Thyroid gland (tissue), 4 donors: ENCODE results near the gene FAM9A.

ENCODE experiments used
- POLR2A ChIP-seq, 2 donors: fragments of 450-650 bp; IDR thresholded peaks; one replicate each; pipeline ENCODE4 v1.6.1; 2017; ENCODE audit warnings: antibody characterized with exemption in 2 of 2, mild to moderate bottlenecking in 2 of 2, moderate library complexity in 1 of 2
- TF ChIP-seq, protein P1 (sequence below), 6 experiments: fragments of 200-600 bp in 3 of 6; fragments of 450-650 bp in 3 of 6; sonication (generic) in 3 of 6; IDR thresholded peaks; one replicate each; pipeline ENCODE4 v1.5.1; 2016 to 2019; ENCODE audit warnings: antibody characterized with exemption in 6 of 6, mild to moderate bottlenecking in 2 of 6, inconsistent platforms in 1 of 6, moderate library complexity in 1 of 6

DNA sequence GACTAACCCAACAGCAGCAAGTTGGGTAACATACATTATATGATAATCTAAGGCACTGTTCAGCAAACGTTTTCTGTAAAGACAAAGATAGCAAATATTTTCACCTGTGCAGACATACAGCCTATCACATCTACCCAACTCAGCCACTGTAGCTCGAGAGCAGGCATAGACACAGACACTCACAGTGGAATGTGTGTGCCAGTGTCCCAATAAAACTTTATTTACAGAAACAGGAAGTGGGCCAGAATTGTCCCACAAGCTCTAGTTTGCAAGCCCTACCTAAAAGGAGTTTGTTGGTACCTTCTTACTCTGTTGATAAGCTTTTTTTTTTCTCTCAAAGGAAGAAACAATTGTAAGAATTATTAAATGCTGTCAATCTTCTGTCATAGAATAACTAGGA lies 11.9 kb upstream of the FAM9A start:
- TF ChIP-seq, protein P1, sequence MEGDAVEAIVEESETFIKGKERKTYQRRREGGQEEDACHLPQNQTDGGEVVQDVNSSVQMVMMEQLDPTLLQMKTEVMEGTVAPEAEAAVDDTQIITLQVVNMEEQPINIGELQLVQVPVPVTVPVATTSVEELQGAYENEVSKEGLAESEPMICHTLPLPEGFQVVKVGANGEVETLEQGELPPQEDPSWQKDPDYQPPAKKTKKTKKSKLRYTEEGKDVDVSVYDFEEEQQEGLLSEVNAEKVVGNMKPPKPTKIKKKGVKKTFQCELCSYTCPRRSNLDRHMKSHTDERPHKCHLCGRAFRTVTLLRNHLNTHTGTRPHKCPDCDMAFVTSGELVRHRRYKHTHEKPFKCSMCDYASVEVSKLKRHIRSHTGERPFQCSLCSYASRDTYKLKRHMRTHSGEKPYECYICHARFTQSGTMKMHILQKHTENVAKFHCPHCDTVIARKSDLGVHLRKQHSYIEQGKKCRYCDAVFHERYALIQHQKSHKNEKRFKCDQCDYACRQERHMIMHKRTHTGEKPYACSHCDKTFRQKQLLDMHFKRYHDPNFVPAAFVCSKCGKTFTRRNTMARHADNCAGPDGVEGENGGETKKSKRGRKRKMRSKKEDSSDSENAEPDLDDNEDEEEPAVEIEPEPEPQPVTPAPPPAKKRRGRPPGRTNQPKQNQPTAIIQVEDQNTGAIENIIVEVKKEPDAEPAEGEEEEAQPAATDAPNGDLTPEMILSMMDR (IDR thresholded peaks at IDR 0.05) = no peak
- no peak for TF ChIP-seq POLR2A (IDR thresholded peaks at IDR 0.05)
